ENCODE measurements around the gene TESMIN. TPM values are rescaled to one million over a fixed set of nuclear protein-coding genes. Genes with fewer than 3 reads are reported as not detected.

The TESMIN gene
- total RNA-seq, 1 donor from 2014 or later: 2.1 TPM

DNA sequence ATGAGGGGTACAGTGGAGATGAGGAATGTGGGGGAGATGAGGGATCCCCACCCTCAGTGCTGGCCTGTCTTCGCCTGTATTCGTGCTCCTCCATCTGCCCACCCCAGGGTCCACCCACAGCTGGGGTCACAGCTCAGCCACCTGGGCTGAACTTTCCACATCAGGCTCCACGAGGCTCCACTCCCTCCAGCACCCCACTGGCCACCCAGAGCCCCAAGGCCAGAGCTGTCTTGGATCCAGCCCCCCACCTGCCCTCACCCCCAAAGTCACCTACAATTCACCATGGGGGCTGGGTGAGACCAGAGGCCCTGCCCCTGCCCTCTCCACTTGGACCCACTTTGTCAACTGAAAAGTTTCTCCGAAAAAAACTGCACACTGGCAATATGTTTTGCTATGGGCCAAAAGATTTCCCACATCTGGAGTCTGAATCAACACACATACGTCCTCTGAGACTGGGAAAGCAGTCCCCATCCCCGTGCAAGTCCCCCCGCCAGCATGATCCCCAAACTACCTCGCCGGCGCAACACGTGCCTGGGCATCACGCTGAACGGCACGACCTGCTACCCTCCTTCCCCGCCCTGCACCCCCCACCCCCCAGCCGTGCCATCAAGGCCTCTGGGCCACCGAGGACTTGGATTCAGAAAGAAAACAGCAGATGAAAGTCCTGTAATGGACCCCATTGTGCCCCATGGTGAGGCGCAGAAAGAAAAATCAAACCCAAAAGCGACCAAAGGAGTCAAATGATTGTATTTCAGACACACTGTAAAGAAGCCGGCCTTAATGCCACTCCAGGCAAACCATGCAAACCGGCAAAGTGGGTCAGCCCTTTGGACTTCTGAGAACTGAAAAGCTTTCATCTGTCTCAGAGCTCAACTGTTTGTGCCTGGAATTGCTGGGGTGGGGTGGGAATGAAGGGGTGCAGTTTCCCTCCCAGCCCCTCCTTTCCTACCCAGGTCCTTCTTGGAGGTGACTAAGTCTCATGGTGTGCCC, 83.5 kb downstream of the TESMIN start:
- H3K36me3 Mint-ChIP-seq (ENCODE audit: low read depth): no peaks in the 10 kb centered on the region
- H3K4me3 Mint-ChIP-seq: no peak overlapping the region
- no peak overlapping the region for H3K27ac Mint-ChIP-seq
- no peak for DNase-seq (ENCODE audit: low spot score)
- intact Hi-C loops (cut with micrococcal nuclease): no loop called here
- H3K27me3 Mint-ChIP-seq (ENCODE audit: insufficient read depth): peaks cover 4% of the 10 kb centered on the region
- no peaks in the 10 kb centered on the region for H3K4me1 Mint-ChIP-seq (ENCODE audit: low read depth)
- H3K9me3 Mint-ChIP-seq: no peaks in the 10 kb centered on the region

- Mint-ChIP-seq H3K4me1 (ENCODE audit: low read depth) (no peaks in the 10 kb centered on the region), H3K4me3 (no peak overlapping the region), H3K9me3 (no peaks in the 10 kb centered on the region), H3K36me3 (ENCODE audit: low read depth) (no peaks in the 10 kb centered on the region), H3K27me3 (ENCODE audit: insufficient read depth) (no peaks in the 10 kb centered on the region), H3K27ac (no peak overlapping the region)
- intact Hi-C loops (cut with micrococcal nuclease): no loop called here
- DNase-seq (ENCODE audit: low spot score): no peak
These were observed 84.5 kb downstream of the TESMIN start for GRCh38 chr11:68666849-68667248.

- H3K4me1 Mint-ChIP-seq (ENCODE audit: low read depth): no peaks in the 10 kb centered on the region
- no peaks in the 10 kb centered on the region for H3K9me3 Mint-ChIP-seq
- no peak overlapping the region for H3K27ac Mint-ChIP-seq
- intact Hi-C loops (cut with micrococcal nuclease): no loop called here
- no peaks in the 10 kb centered on the region for H3K36me3 Mint-ChIP-seq (ENCODE audit: low read depth)
- no peaks in the 10 kb centered on the region for H3K27me3 Mint-ChIP-seq (ENCODE audit: insufficient read depth)
- H3K4me3 Mint-ChIP-seq: no peak overlapping the region
- DNase-seq (ENCODE audit: low spot score): no peak
These were observed 85.9 kb downstream of the TESMIN start for GRCh38 chr11:68665436-68665835.

- H3K4me1 Mint-ChIP-seq (ENCODE audit: low read depth): no peaks in the 10 kb centered on the region
- DNase-seq (ENCODE audit: low spot score): no peak
- H3K4me3 Mint-ChIP-seq: no peak overlapping the region
- no peaks in the 10 kb centered on the region for H3K9me3 Mint-ChIP-seq
- H3K36me3 Mint-ChIP-seq (ENCODE audit: low read depth): no peaks in the 10 kb centered on the region
- no peaks in the 10 kb centered on the region for H3K27me3 Mint-ChIP-seq (ENCODE audit: insufficient read depth)
- intact Hi-C loops (cut with micrococcal nuclease): no loop called here
- no peak overlapping the region for H3K27ac Mint-ChIP-seq
These were observed 86.4 kb downstream of the TESMIN start for GRCh38 chr11:68664906-68665305.

DNA sequence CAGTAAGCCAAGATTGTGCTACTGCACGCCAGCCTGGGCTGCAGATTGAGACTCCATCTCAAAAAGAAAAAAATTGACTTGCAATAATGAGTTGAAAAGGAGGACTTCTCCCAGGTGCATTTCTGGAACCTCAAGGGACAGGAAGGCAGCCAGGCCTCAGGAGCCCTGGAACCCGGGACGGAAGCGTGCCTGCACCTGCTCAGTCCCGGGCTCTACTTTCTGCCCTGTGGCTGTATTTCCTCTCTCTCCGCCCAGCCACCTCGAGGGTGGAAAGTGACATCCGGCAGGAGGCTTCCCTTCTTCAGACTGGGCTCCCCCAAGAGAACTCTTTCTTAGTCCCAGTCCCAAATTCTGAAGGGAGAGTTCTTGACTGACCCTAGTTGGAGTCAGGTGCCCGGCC, 87.2 kb downstream of the TESMIN start:
- H3K4me1 Mint-ChIP-seq (ENCODE audit: low read depth): no peaks in the 10 kb centered on the region
- no peaks in the 10 kb centered on the region for H3K27me3 Mint-ChIP-seq (ENCODE audit: insufficient read depth)

GRCh38 chr11:68663482-68664010, 87.8 kb downstream of the TESMIN start:
- no peaks in the 10 kb centered on the region for H3K36me3 Mint-ChIP-seq (ENCODE audit: low read depth)
- H3K4me1 Mint-ChIP-seq (ENCODE audit: low read depth): no peaks in the 10 kb centered on the region
- intact Hi-C loops (cut with micrococcal nuclease): no loop called here
- no peak overlapping the region for H3K4me3 Mint-ChIP-seq
- H3K27ac Mint-ChIP-seq: no peak overlapping the region
- no peak for DNase-seq (ENCODE audit: low spot score)
- no peaks in the 10 kb centered on the region for H3K27me3 Mint-ChIP-seq (ENCODE audit: insufficient read depth)
- no peaks in the 10 kb centered on the region for H3K9me3 Mint-ChIP-seq

More for the DNA sequence above, 87.2 kb downstream of the TESMIN start:
- Mint-ChIP-seq H3K36me3 (ENCODE audit: low read depth) (no peaks in the 10 kb centered on the region), H3K4me3 (no peak overlapping the region), H3K9me3 (no peaks in the 10 kb centered on the region), H3K27ac (no peak overlapping the region)
- DNase-seq (ENCODE audit: low spot score): no peak
- intact Hi-C loops (cut with micrococcal nuclease): no loop called here

GRCh38 chr11:68661697-68662603, 89.4 kb downstream of the TESMIN start:
- peaks cover 2% of the 10 kb centered on the region for H3K27me3 Mint-ChIP-seq (ENCODE audit: insufficient read depth)
- no peaks in the 10 kb centered on the region for H3K4me1 Mint-ChIP-seq (ENCODE audit: low read depth)
- DNase-seq (ENCODE audit: low spot score): no peak
- intact Hi-C loops (cut with micrococcal nuclease): no loop called here
- H3K4me3 Mint-ChIP-seq: no peak overlapping the region
- H3K27ac Mint-ChIP-seq: no peak overlapping the region
- no peaks in the 10 kb centered on the region for H3K9me3 Mint-ChIP-seq
- H3K36me3 Mint-ChIP-seq (ENCODE audit: low read depth): no peaks in the 10 kb centered on the region

GRCh38 chr11:68661014-68661413, 90.3 kb downstream of the TESMIN start:
- no peak overlapping the region for H3K27ac Mint-ChIP-seq
- H3K4me3 Mint-ChIP-seq: no peak overlapping the region
- H3K27me3 Mint-ChIP-seq (ENCODE audit: insufficient read depth): peaks cover 2% of the 10 kb centered on the region

GRCh38 chr11:68660066-68660810, 91.1 kb downstream of the TESMIN start:
- no peak overlapping the region for H3K27ac Mint-ChIP-seq

More at GRCh38 chr11:68661014-68661413, 90.3 kb downstream of the TESMIN start:
- H3K36me3 Mint-ChIP-seq (ENCODE audit: low read depth): no peaks in the 10 kb centered on the region
- no peak for DNase-seq (ENCODE audit: low spot score)
- no peaks in the 10 kb centered on the region for H3K9me3 Mint-ChIP-seq
- intact Hi-C loops (cut with micrococcal nuclease): no loop called here
- H3K4me1 Mint-ChIP-seq (ENCODE audit: low read depth): no peaks in the 10 kb centered on the region

DNA sequence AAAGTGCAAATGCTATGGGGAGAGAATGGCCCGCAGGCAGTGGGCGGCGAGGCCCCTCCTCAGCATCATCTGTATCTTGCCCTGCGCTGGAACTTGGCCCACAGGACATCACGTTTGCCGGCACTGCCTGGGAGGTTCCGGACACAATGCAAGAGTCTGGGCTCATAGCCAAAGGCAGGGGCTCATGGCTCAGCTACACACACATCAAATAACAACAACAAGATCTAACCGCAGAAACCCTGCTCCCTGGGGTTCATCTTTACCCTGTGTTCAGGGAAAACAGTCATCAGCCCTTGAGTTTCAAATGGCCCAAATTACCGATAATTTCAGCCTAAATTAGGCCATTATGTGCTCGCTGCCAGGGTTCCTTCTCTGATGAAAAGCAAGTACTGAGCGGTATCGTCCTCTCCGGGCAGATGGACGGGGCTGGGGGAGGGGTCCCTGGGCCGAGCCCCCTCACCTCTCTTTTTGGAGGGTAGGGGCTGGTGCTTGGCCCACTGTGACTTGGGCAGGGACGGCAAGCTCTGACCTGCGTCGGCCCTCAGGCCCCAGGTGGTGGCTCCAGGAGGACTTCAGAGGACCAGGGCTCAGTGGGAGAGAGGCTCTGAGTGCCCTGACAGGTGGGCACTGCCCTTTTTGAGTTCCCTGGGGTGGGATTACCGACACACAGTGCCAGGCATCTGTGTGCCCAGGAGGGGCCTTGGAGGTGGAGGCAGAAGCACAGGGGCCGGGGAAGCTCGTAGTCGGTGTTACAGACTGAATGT, 92.0 kb downstream of the TESMIN start:
- intact Hi-C loops (cut with micrococcal nuclease): no loop called here
- peaks cover 2% of the 10 kb centered on the region for H3K27me3 Mint-ChIP-seq (ENCODE audit: insufficient read depth)
- H3K9me3 Mint-ChIP-seq: no peaks in the 10 kb centered on the region
- no peaks in the 10 kb centered on the region for H3K36me3 Mint-ChIP-seq (ENCODE audit: low read depth)
- no peak for DNase-seq (ENCODE audit: low spot score)
- no peak overlapping the region for H3K4me3 Mint-ChIP-seq
- H3K4me1 Mint-ChIP-seq (ENCODE audit: low read depth): no peaks in the 10 kb centered on the region
- no peak overlapping the region for H3K27ac Mint-ChIP-seq

More at GRCh38 chr11:68660066-68660810, 91.1 kb downstream of the TESMIN start:
- H3K4me3 Mint-ChIP-seq: no peak overlapping the region
- H3K36me3 Mint-ChIP-seq (ENCODE audit: low read depth): no peaks in the 10 kb centered on the region
- intact Hi-C loops (cut with micrococcal nuclease): no loop called here
- no peaks in the 10 kb centered on the region for H3K4me1 Mint-ChIP-seq (ENCODE audit: low read depth)
- DNase-seq (ENCODE audit: low spot score): no peak
- peaks cover 2% of the 10 kb centered on the region for H3K27me3 Mint-ChIP-seq (ENCODE audit: insufficient read depth)
- no peaks in the 10 kb centered on the region for H3K9me3 Mint-ChIP-seq

- Mint-ChIP-seq H3K4me3 (no peak overlapping the region), H3K27ac (no peak overlapping the region), H3K27me3 (ENCODE audit: insufficient read depth) (peaks cover 2% of the 10 kb centered on the region), H3K9me3 (no peaks in the 10 kb centered on the region), H3K36me3 (ENCODE audit: low read depth) (no peaks in the 10 kb centered on the region), H3K4me1 (ENCODE audit: low read depth) (no peaks in the 10 kb centered on the region)
- no peak for DNase-seq (ENCODE audit: low spot score)
- intact Hi-C loops (cut with micrococcal nuclease): no loop called here
These were observed 92.7 kb downstream of the TESMIN start for GRCh38 chr11:68658661-68659060.

GRCh38 chr11:68658097-68658496, 93.2 kb downstream of the TESMIN start:
- H3K27me3 Mint-ChIP-seq (ENCODE audit: insufficient read depth): peaks cover 2% of the 10 kb centered on the region
- H3K27ac Mint-ChIP-seq: no peak overlapping the region
- no peak overlapping the region for H3K4me3 Mint-ChIP-seq
- intact Hi-C loops (cut with micrococcal nuclease): no loop called here
- H3K4me1 Mint-ChIP-seq (ENCODE audit: low read depth): no peaks in the 10 kb centered on the region
- no peaks in the 10 kb centered on the region for H3K9me3 Mint-ChIP-seq
- no peak for DNase-seq (ENCODE audit: low spot score)
- H3K36me3 Mint-ChIP-seq (ENCODE audit: low read depth): no peaks in the 10 kb centered on the region

Measured in activated T-helper 1 cell treated with anti-CD3 and anti-CD28 coated beads, Interleukin-12 subunit alpha, Interleukin-12 subunit beta, Interleukin-2, Interleukin-4 antibody, amounts not matched to agents 30 ng/mL and 10 ng/mL and 1 ng/mL, durations not matched to agents 14 hours and 24 hours and 36 hours (primary cell).